SJSA1 (cell line): Measurements from ENCODE around the gene MYCBPAP. TPM values are rescaled to one million over a fixed set of nuclear protein-coding genes. Genes with fewer than 3 reads are reported as not detected.
A peak's percentile ranks its signal among the peaks of the same experiment; 100 is the strongest.
"Not testable (repeated sequence)": the region's sequence is repeated elsewhere in the genome, so short reads cannot be mapped to it uniquely, and the experiment has no call there.

Experiments
- DNase-seq, 2 experiments: peaks; one replicate each; pipeline ENCODE4 v3.0.0-alpha.2; 2015 to 2020; ENCODE audit warnings: low spot score in 2 of 2, low read depth in 1 of 2
- H3K27ac ChIP-seq: fragments of 250-450 bp; sonication (Bioruptor Pico); 2 replicates; pipeline ENCODE4 v1.5.1; 2020; ENCODE audit warnings: mild to moderate bottlenecking, moderate library complexity
- H3K27me3 ChIP-seq: fragments of 250-450 bp; sonication (Bioruptor Pico); replicated peaks from 2 replicates; pipeline ENCODE4 v1.5.1; 2020; ENCODE audit warnings: mild to moderate bottlenecking, moderate library complexity
- H3K36me3 ChIP-seq: fragments of 250-450 bp; sonication (Bioruptor Pico); 2 replicates; pipeline ENCODE4 v1.5.1; 2020; ENCODE audit warnings: mild to moderate bottlenecking
- H3K4me1 ChIP-seq: fragments of 250-450 bp; sonication (Bioruptor Pico); replicated peaks from 2 replicates; pipeline ENCODE4 v1.6.1; 2021; ENCODE audit warnings: mild to moderate bottlenecking
- H3K4me3 ChIP-seq: fragments of 250-450 bp; sonication (Bioruptor Pico); 2 replicates; pipeline ENCODE4 v1.5.1; 2020; ENCODE audit warnings: mild to moderate bottlenecking
- H3K9me3 ChIP-seq: fragments of 250-450 bp; sonication (Bioruptor Pico); replicated peaks from 2 replicates; pipeline ENCODE4 v1.5.1; 2020; ENCODE audit warnings: mild to moderate bottlenecking
- total RNA-seq: library from RNA; depleted of rRNA; stranded (reverse); fragments of >200 nt; shearing (Covaris generic); gene quantifications from 2 replicates; pipeline ENCODE4 v1.2.3, GENCODE V29; 2014

The MYCBPAP gene
- total RNA-seq, 1 experiment from 2014 or later, result not detected

DNA sequence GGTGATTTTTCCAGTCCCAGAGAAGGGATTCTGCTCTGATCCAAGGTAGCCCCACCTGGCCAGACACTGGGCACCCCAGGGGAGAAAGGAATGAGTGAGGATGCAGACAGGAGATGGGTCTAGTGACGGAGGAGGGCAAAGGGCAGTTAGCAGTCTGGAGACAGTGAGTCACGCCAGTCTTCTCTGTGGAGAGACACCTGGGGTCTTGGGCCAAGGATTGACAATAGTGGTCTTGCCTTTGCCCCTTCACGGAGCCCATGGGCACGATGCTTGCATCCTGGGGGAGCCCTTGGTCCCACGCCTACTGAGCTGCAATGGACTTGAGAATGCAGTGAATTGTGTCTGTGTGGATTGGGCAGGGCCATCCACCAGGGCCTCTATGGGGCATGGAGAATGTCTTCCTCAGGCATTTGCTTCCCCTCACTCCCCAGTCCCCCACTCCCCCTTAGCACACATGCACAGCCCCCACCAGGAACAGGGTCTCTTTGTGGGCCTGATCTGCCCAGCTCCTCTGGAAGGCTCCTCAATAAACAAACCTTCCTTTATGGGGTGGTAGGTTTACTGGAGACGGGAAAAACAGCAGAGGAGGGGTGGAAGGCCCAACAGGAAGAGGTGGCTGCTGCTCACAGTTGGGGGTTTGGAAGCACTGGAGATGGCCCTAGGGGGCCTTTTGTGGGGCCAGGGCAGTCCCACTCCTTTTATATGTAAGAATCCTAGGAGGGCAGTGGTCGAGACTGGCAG lies 41.0 kb upstream of the MYCBPAP start:
- H3K4me3 ChIP-seq, result no peak overlapping the region
- peaks cover 17% of the 10 kb centered on the region for H3K27me3 ChIP-seq
- H3K27ac ChIP-seq, result no peak overlapping the region
- H3K4me1 ChIP-seq, result peaks cover 7% of the 10 kb centered on the region
- peaks cover 4% of the 10 kb centered on the region; the same call in 1 of the 2 replicates for H3K36me3 ChIP-seq
- no peak for DNase-seq
- no peaks in the 10 kb centered on the region for H3K9me3 ChIP-seq

DNA sequence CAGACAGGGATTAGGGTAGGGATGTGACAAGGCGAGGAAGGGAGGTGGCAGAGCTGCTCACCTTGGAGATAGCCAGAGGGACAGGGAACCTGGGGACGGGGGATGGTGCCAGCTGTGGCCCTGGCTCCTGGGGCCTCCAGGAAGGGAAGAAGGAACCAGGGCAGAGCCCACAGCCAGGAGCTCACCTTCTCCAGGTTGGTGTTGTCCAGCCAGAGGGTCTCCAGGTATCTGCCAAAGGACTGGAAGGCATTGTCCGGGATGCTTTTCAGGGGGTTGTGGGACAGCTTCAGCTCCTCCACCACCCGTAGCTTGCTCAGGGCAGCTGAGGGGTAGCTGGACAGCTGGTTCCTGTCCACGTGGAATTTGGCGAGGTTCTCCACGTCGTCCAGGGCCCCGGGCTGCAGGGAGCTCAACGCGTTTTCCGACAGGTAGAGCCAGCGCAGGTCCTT lies 40.4 kb upstream of the MYCBPAP start:
- peaks cover 7% of the 10 kb centered on the region for H3K4me1 ChIP-seq
- peaks cover 8% of the 10 kb centered on the region; the same call in 1 of the 2 replicates for H3K36me3 ChIP-seq
- peaks cover 17% of the 10 kb centered on the region for H3K27me3 ChIP-seq
- no peak overlapping the region for H3K27ac ChIP-seq
- H3K4me3 ChIP-seq, result no peak overlapping the region
- no peaks in the 10 kb centered on the region for H3K9me3 ChIP-seq
- DNase-seq, result no peak

DNA sequence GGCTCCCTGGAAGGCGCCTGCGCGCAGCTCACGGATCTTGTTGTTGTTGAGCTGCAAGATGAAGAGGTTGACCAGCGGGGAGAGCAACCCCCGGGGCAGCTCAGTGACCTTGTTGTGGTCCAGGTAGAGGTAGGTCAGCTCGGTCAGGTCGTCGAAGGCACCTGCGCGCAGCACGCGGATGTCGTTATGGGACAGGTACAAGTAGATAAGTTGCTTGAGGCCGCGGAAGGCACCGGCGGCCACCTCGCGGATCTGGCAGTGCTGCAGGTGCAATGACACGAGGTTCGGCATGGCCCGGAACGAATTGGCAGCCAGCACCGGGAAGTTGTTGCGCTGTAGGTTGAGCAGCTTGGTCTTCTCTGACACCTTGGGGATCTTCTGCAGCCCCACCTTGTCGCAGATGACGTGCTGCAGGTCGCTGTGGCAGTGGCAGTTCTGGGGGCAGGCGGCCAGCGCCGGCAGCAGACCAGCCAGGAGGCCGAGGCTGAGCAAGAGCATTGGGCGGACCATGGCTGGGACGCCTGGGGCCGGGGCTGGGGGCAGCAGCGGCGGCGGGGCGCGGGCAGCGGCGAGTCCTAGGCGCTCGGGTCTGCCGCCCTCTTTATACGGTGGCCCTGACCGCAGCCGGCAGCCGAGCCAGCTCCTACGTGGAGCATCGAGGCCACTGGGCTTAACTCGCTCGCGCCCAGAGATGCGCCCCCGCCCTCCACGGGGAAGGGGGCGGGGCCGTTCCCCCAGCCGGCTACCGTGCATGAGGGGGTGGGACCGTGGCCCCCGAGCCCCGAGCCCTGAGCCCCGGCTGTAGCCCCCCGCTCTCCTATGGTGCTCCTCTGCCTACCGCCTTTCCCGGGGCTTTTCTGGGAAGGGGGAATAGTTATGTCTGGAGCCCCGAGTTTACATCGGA lies 39.7 kb upstream of the MYCBPAP start, which contains the start of gene CHAD:
TSS of gene CHAD (minus strand) at position 577 of the 904 bp plus-strand sequence. CDS start at position 510, 67 bp downstream.
- H3K4me1 ChIP-seq, result peaks cover 7% of the 10 kb centered on the region
- H3K27me3 ChIP-seq, result peaks cover 17% of the 10 kb centered on the region
- peaks cover 13% of the 10 kb centered on the region; the same call in 1 of the 2 replicates for H3K36me3 ChIP-seq
- H3K9me3 ChIP-seq, result no peaks in the 10 kb centered on the region
- H3K4me3 ChIP-seq, result no peak within 1 kb of the TSS
- DNase-seq, result no peak
- H3K27ac ChIP-seq, result no peak within 1 kb of the TSS

DNA sequence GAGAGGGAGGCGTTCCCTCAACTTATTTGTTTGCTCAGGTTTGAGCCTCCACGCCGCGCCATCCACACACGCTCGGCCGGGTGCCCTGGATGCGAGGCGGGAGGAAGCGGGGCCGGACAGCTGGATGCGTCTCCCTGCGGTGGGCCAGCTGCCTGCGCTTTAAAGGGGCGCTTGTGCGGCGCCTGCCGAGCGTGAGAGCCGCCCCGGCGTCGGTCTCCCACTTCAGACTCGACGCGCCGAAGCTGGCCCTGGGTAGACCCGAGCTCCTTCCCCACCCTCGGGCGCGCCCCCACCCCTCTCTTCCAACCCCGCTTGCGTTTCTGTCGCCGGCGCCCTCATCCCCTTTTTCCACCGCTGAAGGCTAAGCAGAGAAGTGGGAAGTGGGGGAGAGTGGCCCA lies 39.0 kb upstream of the MYCBPAP start:
- no peak for DNase-seq
- H3K36me3 ChIP-seq, result peaks cover 13% of the 10 kb centered on the region; the same call in 1 of the 2 replicates
- no peak overlapping the region for H3K4me3 ChIP-seq
- peaks cover 7% of the 10 kb centered on the region for H3K4me1 ChIP-seq
- H3K9me3 ChIP-seq, result no peaks in the 10 kb centered on the region
- H3K27ac ChIP-seq, result no peak overlapping the region
- peaks cover 17% of the 10 kb centered on the region for H3K27me3 ChIP-seq

DNA sequence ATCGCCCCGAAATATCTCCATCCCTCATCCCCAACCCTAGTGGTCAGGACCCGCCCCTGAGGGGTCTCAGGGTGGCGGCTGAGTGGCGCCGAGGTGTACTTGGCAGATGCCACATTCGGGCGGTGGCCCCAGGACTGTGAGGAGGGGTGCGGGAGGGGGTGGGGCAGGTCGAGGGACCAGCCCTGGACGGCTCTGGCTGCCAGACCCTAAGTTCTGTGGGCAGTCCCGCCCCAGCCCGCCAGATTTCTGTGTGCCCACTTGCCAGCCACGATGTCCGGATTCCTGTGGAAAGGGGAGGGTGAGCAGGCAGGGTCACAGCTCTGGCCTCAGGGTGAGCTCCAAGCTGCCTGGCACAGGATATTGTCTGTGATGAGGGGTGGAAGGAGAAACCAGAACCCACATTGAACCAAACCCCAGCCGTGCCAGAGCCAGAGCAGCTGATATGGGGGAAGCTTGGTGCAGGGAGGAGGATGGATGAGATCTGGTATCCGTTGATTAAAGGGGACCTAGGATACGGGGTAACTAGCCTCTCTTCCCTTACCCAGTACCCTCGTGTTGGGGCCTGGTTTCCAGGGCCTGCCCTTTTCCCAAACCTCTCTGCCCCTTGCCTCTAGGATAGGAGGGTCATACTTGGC lies 38.5 kb upstream of the MYCBPAP start:
- no peaks in the 10 kb centered on the region for H3K9me3 ChIP-seq
- H3K4me1 ChIP-seq, result peaks cover 7% of the 10 kb centered on the region
- H3K36me3 ChIP-seq, result peaks cover 13% of the 10 kb centered on the region; the same call in 1 of the 2 replicates
- no peak for DNase-seq
- peaks cover 17% of the 10 kb centered on the region for H3K27me3 ChIP-seq
- no peak overlapping the region for H3K4me3 ChIP-seq
- no peak overlapping the region for H3K27ac ChIP-seq

DNA sequence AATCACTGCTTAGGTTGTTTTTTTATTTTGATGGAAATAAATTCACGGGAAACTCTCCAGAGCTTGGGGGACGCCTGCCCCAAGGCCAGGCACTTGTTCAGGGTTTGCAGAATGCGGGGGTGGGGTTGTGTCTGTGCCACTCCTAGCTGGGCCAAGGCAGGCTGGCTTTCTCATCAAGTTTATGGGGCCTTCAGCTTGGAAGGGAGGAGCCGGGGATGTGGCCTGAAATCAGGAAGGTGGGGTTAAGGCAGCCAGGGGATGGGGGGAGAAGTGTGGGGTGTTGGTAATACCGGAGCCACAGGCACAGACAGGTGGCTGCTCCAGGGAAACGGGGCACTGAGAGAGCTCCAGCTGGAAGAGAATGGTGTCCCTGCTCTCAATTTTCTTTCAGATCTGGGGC lies 37.8 kb upstream of the MYCBPAP start:
- Histone ChIP-seq H3K27me3 (peaks cover 17% of the 10 kb centered on the region), H3K4me1 (peaks cover 7% of the 10 kb centered on the region), H3K36me3 (peaks cover 13% of the 10 kb centered on the region; the same call in 1 of the 2 replicates), H3K4me3 (no peak overlapping the region), H3K9me3 (no peaks in the 10 kb centered on the region), H3K27ac (no peak overlapping the region)
- no peak for DNase-seq

DNA sequence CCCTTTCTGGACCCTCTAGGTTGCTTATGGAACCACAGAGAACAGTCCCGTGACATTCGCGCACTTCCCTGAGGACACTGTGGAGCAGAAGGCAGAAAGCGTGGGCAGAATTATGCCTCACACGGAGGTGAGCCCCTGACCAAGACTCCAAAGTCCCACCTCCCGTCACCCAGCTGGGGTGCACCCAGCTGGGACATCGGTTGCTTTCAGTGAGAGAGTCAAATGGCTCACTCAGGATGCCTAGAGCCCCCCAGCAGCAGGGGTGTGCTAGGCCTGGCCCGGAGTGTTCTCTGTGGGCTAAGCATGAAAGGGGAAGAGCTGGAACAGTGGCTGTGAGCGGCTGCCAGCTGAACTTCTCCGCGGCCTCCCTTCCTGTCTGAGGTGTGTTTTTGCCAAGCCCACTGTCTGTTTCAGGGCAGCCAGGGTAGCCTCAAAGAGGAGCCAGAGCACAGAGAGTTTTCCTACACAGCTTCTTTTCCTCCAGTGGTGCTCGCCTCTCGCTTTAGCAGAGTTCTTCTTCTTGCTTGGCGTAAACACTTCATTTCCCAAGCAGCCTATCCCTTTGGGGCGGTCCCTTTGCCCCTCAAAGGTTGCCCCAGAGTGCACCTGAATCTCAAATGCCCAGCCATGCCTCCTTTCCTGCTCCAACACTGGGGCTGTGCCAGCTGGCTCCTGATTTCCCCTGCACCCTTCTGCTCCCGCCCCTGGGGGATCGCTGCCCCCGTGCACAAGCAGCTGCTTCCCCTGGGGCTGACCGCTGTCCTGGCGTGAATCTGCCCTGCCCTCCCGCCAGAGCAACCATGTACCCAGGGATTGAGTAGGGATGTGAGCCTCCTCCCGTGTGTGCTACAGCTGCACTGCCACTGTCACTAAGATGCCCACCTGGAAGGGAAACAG lies 37.0 kb upstream of the MYCBPAP start:
- H3K27me3 ChIP-seq, result peaks cover 17% of the 10 kb centered on the region

DNA sequence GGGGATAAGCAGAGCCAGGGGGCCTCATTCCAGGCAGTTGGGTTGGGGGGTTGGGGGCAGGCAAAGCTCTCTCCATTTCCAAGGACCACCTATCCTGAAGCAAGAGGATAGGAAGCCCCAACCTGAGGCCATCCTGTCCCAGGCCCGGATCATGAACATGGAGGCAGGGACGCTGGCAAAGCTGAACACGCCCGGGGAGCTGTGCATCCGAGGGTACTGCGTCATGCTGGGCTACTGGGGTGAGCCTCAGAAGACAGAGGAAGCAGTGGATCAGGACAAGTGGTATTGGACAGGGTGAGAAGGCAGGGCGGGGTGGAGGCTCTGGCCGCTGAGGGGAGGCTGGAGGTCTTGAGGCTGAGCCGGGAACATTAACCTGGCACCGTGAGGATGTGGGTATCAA lies 36.0 kb upstream of the MYCBPAP start:
- no peak overlapping the region for H3K4me3 ChIP-seq
- no peak overlapping the region for H3K27ac ChIP-seq
- peaks cover 7% of the 10 kb centered on the region for H3K4me1 ChIP-seq
- DNase-seq, result peak in 1 of 2 experiments; percentile 41
- no peaks in the 10 kb centered on the region for H3K9me3 ChIP-seq
- peaks cover 17% of the 10 kb centered on the region for H3K27me3 ChIP-seq
- peaks cover 13% of the 10 kb centered on the region; the same call in 1 of the 2 replicates for H3K36me3 ChIP-seq

More for the DNA sequence above, 37.0 kb upstream of the MYCBPAP start:
- Histone ChIP-seq H3K36me3 (peaks cover 13% of the 10 kb centered on the region; the same call in 1 of the 2 replicates), H3K4me3 (no peak overlapping the region), H3K4me1 (peaks cover 7% of the 10 kb centered on the region), H3K27ac (no peak overlapping the region), H3K9me3 (no peaks in the 10 kb centered on the region)
- no peak for DNase-seq

DNA sequence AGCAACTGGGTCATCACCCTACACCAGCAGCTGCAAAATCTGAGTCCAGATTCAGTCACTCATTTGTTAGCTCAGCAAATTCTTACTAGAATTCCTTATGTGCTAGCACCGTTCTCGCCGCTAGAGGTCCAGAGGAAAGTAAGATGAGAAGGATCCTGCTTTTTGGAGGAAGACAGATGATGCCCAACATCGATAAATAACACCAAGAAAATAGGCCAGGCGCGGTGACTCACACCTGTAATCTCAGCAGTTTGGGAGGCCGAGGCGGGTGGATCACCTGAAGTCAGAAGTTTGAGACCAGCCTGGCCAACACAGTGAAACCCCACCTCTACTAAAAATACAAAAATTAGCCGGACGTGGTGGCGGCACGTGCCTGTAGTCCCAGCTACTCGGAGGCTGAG lies 35.5 kb upstream of the MYCBPAP start:
- not testable (repeated sequence) for H3K4me3 ChIP-seq, H3K27ac ChIP-seq, H3K4me1 ChIP-seq, H3K9me3 ChIP-seq
- H3K36me3 ChIP-seq, result peaks cover 13% of the 10 kb centered on the region; the same call in 1 of the 2 replicates
- H3K27me3 ChIP-seq, result peaks cover 14% of the 10 kb centered on the region
- peak in 1 of 2 experiments; percentile 57 for DNase-seq

DNA sequence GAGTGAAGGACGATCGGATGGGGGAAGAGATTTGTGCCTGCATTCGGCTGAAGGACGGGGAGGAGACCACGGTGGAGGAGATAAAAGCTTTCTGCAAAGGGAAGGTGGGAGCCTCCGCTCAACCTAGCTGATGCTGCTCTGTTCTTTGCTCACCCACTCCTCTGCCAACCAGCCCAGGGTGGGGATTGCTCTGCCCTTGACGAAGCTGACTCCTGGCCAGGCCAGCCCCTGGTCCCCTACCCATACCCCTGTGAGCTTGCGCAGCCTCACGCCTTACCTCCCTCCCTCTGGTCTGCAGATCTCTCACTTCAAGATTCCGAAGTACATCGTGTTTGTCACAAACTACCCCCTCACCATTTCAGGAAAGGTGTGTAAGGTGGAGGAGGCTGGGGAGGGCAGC lies 34.3 kb upstream of the MYCBPAP start:
- H3K27me3 ChIP-seq, result peaks cover 3% of the 10 kb centered on the region
- no peak overlapping the region for H3K27ac ChIP-seq
- H3K9me3 ChIP-seq, result no peaks in the 10 kb centered on the region
- no peak overlapping the region for H3K4me3 ChIP-seq
- peaks cover 6% of the 10 kb centered on the region; the same call in 1 of the 2 replicates for H3K4me1 ChIP-seq
- DNase-seq, result peak in 1 of 2 experiments; percentile 40
- H3K36me3 ChIP-seq, result peaks cover 13% of the 10 kb centered on the region; the same call in 1 of the 2 replicates

DNA sequence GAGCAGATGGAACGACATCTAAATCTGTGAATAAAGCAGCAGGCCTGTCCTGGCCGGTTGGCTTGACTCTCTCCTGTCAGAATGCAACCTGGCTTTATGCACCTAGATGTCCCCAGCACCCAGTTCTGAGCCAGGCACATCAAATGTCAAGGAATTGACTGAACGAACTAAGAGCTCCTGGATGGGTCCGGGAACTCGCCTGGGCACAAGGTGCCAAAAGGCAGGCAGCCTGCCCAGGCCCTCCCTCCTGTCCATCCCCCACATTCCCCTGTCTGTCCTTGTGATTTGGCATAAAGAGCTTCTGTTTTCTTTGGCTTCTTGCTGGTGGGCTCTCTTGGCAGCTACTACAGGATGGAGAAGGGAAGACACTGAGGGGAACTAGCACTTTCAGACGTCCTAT lies 33.7 kb upstream of the MYCBPAP start:
- Histone ChIP-seq H3K4me1 (peaks cover 6% of the 10 kb centered on the region), H3K9me3 (no peaks in the 10 kb centered on the region), H3K27ac (no peak overlapping the region), H3K36me3 (peaks cover 13% of the 10 kb centered on the region; the same call in 1 of the 2 replicates), H3K4me3 (no peak overlapping the region), H3K27me3 (no peaks in the 10 kb centered on the region)
- DNase-seq, result no peak

DNA sequence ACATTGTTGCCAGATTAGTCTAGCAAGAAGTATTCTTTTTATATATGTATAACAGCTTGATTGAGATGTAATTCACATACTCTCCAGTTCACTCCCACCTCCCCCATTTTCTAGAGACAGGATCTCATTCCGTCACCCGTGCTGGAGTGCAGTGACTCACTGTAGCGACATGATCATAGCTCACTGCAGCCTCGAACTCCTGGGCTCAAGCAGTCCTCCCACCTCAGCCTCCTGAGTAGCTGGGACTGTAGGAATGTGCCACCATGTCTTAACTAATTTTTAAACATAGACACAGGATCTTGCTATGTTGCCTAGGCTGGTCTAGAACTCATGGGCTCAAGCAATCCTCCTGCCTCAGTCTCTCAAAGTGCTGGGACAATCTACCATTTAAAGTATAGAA lies 32.9 kb upstream of the MYCBPAP start:
- Histone ChIP-seq H3K36me3 (peaks cover 19% of the 10 kb centered on the region; the same call in 1 of the 2 replicates), H3K27me3 (no peaks in the 10 kb centered on the region), H3K27ac (no peak overlapping the region), H3K4me1 (peaks cover 10% of the 10 kb centered on the region), H3K9me3 (no peaks in the 10 kb centered on the region), H3K4me3 (no peak overlapping the region)
- DNase-seq, result no peak
